Kidney epithelial cell (primary cell): ENCODE data around the gene ENO1. TPM values are rescaled to one million over a fixed set of nuclear protein-coding genes. Genes with fewer than 3 reads are reported as not detected.
"Not testable (repeated sequence)": the region's sequence is repeated elsewhere in the genome, so short reads cannot be mapped to it uniquely, and the experiment has no call there.

Source experiments
- DNase-seq: peaks from one replicate; pipeline ENCODE4 v3.0.0-alpha.2; 2010; ENCODE audit warnings: low read depth
- H3K27me3 ChIP-seq: 2 replicates; pipeline ENCODE4 v1.6.0; 2011; ENCODE audit warnings: low read length; ENCODE audit not compliant: control insufficient read depth, insufficient read depth
- H3K36me3 ChIP-seq: 2 replicates; pipeline ENCODE4 v1.5.1; 2011; ENCODE audit warnings: low read length; ENCODE audit not compliant: control insufficient read depth, insufficient read depth
- H3K4me3 ChIP-seq: 2 replicates; pipeline ENCODE4 v1.5.1; 2011; ENCODE audit warnings: low read depth, mild to moderate bottlenecking, control low read depth, low read length
- CTCF ChIP-seq: IDR thresholded peaks from 2 replicates; pipeline ENCODE4 v1.5.1; 2011; ENCODE audit warnings: mild to moderate bottlenecking, moderate library complexity, low read length, control low read depth, inconsistent platforms; ENCODE audit not compliant: insufficient read depth, poor library complexity, severe bottlenecking
- total RNA-seq: library from RNA; depleted of rRNA; stranded (reverse); fragments of >200 nt; gene quantifications from 2 replicates; pipeline ENCODE4 v1.2.3, GENCODE V29; 2015

The ENO1 gene
- total RNA-seq, 1 donor from 2014 or later, result 1,235 TPM

- TF ChIP-seq CTCF, result no peak
- no peak overlapping the region for H3K4me3 ChIP-seq
- no peak for DNase-seq
- H3K36me3 ChIP-seq, result no peaks in the 10 kb centered on the region
- no peaks in the 10 kb centered on the region for H3K27me3 ChIP-seq
Measured at GRCh38 chr1:8899046-8899445, 20.6 kb upstream of the ENO1 start.

- not testable (repeated sequence) for H3K27me3 ChIP-seq, H3K4me3 ChIP-seq, DNase-seq, H3K36me3 ChIP-seq
Measured at GRCh38 chr1:8898418-8898817, 19.9 kb upstream of the ENO1 start.

GRCh38 chr1:8897505-8897904, 19.0 kb upstream of the ENO1 start:
- H3K27me3 ChIP-seq, H3K4me3 ChIP-seq, DNase-seq, H3K36me3 ChIP-seq: not testable (repeated sequence)

GRCh38 chr1:8896775-8897174, 18.3 kb upstream of the ENO1 start:
- not testable (repeated sequence) for DNase-seq, H3K27me3 ChIP-seq, H3K4me3 ChIP-seq, H3K36me3 ChIP-seq

GRCh38 chr1:8892026-8892425, 13.5 kb upstream of the ENO1 start:
- no peaks in the 10 kb centered on the region for H3K36me3 ChIP-seq
- H3K4me3 ChIP-seq, result no peak overlapping the region
- no peaks in the 10 kb centered on the region for H3K27me3 ChIP-seq
- no peak for TF ChIP-seq CTCF
- no peak for DNase-seq

- Histone ChIP-seq H3K4me3 (no peak overlapping the region), H3K27me3 (no peaks in the 10 kb centered on the region), H3K36me3 (no peaks in the 10 kb centered on the region)
- TF ChIP-seq CTCF, result no peak
- DNase-seq, result no peak
Measured at GRCh38 chr1:8891401-8891800, 12.9 kb upstream of the ENO1 start.

GRCh38 chr1:8889925-8890785, 11.7 kb upstream of the ENO1 start:
- no peak for TF ChIP-seq CTCF
- Histone ChIP-seq H3K27me3 (no peaks in the 10 kb centered on the region), H3K36me3 (no peaks in the 10 kb centered on the region), H3K4me3 (no peak overlapping the region)
- no peak for DNase-seq
